CD4-positive, alpha-beta T cell treated with Interleukin-15 for 1 hour (primary cell): ENCODE results near the gene RHEB.

Source experiments
- DNase-seq: peaks from one replicate; pipeline ENCODE4 v3.0.0-alpha.2; 2020

Gene RHEB

DNA sequence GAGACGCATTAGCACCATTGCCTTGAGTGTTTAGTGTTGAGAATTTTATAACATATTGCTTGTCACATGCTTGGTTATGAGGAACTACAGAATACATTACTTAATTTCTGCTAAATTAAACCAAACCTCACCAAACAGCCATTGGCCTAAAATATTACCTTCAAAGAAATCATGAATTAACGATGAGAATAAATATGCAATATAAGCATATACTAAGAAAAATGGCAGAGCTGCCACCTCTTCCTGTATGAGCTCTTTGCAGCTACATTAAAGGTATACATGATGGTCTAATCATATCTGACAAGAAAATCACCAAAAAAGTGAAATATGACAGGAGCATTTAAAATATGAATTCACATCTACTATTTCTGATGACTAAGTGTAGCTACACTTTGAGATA lies 5.2 kb upstream of the RHEB start:
- DNase-seq, result no peak

DNA sequence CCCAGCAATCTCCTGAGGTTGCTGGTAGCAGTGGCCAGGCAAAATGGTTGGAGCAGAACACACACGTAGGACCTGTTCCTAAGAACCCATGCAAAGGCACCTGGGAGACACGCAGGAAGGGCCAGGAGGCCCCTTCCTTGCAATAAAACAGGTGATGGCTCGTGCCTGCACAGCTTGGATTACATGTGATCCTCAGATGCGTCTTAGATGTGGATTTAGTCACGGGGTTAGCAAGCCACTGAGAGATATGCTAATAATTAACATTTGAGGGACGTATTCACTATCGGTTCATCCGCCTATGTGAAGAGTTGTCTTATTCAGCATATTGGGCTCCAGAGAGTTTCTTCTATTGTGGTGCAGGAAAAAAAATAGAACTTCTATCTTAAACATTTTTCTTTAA lies 4.6 kb upstream of the RHEB start:
- no peak for DNase-seq

DNA sequence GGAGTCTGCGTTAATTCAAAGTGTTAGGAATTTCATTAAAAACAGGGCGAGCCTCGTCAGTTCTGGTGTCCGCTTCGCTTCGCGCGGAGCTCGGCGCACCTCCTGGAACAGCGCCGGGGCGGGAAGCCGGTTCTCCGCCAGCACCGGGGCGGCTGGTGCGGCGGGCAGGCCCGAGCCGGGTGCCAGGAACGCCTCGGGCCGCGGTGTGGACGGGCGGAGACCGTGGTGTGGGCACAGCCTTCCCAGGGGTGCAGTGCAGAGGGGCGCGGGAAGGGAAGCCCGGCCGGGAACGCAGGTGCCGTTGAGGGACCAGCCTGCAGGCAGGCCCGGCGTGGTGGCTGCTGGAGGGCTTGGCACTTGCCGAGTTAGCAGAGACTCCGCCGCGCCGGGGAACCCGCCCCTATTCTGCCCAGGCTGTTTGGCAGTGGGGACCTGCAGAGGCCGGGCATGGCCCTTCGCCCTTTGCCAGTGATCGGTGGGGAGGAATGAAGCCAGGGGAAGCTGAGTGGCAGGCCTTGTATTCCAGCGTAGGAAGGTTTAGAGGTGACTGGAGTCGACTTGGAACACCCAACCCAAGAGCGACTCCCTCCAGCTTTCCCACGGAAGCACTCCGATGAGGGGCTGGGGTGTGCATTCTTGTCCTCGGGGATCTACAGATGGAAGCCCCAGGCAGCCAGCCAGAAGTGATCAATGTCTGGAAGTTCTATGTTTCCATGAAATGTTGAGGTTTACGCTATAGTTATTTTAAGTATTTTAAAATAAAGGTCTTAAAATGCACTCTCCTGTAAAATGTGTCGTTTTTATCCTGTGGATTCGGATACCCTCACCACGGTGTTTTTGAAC lies 945 bp upstream of the RHEB start:
- no peak for DNase-seq

DNA sequence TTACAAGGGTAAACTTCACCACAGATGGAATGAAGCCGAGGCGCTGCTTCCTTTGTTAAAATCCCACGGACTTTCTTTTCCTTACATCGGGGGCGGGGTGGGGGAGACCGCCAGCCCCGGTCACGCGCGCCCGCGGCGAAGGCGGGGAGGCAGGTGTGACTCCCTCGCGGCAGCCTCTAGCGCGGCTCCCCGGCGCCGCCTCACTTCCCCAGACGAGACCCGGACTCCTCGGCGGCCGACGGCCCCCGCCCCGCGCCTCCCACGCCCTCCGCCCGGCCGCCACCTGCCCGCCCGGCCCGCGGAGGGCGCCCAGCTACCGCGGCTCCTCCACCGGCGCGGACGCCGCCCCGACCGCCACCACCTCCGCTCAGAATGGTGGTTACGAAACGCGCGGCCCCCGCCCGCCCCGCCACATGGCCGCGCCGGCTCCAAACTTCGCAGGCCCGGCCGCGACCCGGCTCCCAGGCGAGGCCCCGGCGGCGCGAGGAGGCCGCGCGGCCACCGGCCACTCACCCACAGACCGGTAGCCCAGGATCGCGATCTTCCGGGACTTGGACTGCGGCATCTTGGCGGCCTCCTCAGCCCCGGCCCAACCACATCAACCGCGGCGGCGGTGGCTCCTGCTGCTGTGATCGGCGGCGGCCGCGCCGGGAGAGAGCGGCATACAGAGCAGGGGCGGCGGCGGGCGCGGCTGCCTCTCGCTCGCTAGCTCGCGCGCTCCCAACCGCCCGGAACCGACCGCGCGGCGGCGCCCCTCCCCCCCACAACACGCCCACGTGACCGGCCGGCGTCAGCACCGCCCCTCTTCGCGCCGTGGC lies 539 bp downstream of the RHEB start:
- DNase-seq, result peak; percentile 69

DNA sequence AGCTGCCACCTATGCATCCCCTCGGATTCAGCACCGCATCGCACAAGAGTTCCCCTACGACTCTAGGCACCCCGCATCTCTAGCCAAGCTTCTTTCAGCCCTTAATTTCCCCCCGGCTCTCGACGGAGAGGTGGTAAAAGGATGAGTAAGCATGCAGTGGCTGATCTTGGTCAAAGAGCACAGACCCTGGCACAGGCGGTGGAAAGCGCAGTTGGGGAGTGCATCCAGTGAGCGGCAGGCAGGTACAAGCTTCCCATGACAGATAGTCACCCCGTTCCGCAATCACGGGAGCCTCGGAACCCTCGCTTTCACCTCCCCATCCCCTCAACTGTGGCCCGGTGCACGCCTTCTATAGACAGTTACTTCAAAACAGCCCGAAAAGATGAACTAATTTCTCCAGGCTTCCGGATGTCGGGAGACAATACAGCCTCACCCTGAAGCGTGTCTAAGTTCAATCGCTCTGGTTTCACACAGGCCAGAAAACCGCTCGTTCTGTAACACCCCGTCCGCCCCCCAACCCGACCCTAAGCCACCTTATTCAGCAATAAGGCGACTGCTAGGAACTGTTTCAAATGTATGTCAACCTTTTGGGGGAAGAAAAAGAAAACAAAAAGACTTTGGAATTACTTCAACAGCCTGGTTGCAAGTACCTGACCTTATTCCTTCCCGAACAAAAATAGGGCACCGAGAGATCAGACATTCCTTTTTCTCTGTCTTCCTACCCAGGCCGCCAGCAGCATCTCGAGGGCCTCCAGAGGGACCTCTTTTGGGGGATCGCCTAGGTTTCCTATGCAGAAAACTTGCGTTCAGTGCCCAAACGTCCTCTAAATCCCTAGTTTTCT lies 1.4 kb downstream of the RHEB start:
- DNase-seq, result peak; percentile 42

DNA sequence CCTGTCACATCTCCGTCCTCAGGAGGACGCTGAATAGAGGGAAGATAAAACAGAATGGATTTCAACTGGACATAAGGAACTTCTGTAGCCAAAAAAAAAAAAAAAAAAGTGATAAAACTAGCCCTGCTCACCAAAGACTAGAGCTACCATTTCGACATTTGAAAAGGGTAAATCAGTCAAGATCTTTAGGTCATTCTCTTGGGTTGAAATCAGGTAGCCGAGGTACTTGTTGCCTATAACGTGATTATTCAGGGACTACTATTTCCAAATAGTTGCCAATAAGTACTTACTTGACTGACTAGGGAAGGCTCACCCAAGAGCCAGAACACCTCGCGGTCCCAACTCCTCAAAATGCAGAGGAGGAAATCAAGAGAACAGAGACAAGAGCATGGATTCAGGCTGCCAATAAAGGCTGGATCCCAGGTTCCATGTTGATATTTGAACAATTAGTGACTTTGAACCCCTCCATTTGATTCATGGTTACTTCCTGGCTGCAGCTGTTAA lies 2.0 kb downstream of the RHEB start:
- no peak for DNase-seq

DNA sequence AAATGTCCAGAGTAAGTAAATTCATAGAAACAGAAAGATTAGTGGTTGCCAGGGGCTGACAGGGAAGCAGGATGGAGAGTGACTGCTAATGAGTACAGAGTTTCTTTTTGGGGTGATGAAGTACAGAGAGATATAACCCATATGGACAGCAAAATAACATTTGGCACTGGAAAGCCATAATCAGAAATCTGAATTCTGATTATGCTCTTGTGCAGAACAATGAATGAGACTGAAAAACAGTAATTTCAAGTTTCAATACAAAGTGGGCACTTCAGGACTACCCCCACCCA lies 4.5 kb downstream of the RHEB start:
- DNase-seq, result no peak

DNA sequence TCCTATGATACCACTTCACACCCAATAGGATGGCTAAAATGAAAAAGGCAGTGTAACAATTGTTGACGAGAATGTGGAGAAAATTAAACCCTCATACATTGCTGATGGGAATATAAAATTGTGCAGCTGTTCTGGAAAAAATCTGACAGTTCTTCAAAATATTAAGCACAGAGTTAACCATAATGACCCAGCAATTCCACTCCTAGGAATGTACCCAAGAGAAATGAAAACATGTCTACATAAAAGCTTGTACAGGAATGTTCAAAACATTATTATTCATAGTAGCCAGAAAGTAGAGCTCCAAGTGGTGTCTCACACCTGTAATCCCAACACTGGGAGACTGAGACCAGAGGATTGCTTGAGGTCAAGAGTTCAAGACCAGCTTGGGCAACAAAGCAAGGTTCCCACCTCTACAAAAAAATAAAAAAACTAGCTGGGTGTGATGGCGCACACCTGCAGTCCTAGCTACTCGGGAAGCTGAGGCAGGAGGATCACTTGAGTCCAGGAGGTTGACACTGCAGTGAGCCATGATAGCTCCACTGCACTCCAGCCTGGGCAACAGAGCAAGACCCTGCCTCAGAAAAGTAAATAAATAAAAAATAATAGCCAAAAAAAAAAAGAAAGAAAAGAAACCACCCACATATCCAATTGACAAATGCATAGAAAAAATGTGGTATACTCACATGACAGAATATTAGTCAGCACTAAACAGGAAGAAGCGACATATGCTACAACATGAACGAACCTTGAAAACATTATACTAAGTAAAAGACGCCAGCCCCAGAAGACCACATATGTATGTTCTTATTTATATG lies 5.0 kb downstream of the RHEB start:
- DNase-seq, result no peak

DNA sequence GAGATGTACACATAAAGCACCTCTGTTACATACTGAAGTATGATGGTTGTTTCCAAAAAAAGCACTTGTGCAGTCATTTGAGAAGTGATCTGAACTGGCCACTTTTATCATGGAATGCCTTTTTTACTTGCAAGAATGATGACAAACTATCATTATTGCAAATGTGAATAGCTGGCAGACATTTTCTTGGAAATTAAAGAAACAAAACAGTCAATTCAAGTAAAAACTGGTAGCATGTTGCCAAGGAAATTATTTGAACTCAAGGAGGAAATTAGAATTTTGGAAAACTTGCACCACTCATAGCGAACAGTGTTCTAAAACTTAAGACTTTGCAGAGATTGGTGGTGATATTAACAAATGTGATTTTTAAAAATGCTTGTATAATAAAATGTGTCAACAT lies 6.6 kb downstream of the RHEB start:
- no peak for DNase-seq

DNA sequence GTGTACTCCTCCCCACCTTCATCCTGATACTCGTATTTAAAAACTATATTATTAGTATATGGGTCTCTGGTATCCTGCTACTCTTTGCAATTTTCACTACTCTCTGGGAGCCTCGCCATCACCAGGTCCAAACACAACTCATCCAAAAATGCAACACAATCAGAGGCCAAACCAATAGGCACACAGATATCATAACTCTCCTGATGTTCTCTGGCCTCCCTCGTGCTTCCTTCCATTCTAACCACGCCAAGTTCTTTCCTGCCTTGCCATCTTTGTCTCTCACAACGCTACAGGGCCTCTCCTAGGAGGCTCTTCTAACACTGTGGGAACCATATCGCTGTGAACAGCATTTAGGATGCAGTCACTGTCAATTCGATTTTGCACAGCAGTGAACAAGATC lies 7.3 kb downstream of the RHEB start:
- DNase-seq, result no peak

DNA sequence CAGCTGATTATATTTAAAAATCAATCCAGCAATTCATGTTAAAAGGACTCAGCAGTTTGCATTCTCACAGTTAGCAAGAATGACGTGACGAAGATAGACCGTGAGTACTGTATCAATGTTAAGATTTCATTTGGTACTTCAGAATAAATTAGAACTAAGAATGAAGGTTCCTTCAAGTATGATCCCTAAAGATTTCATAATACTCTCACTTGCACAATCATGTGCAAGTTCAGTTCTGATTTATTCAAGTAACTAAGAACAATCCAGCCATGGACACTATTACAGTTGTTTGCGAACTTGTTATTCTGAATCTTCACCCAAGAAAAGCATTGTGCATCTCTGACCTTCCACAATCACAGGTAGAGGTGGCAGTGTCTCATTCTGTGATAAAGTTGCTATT lies 7.7 kb downstream of the RHEB start:
- no peak for DNase-seq

DNA sequence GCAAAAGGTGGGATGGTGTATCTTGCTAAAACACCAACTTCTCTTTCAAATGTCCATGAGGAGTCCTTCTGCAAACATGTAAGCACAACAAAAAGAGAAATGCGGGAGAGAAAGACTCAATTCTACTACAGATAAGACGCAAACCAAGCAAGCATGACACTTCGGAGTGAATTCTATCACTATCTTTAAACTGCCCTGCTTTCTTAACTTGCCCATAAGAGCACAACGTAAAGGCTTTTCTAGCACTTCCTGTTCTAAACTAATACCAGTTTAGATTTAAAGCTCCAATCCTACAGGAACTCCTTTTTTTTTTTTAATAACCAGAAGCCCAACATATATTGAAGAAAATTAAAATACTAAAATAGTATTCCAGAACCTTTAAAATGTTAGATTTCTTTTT lies 8.4 kb downstream of the RHEB start:
- DNase-seq, result no peak

DNA sequence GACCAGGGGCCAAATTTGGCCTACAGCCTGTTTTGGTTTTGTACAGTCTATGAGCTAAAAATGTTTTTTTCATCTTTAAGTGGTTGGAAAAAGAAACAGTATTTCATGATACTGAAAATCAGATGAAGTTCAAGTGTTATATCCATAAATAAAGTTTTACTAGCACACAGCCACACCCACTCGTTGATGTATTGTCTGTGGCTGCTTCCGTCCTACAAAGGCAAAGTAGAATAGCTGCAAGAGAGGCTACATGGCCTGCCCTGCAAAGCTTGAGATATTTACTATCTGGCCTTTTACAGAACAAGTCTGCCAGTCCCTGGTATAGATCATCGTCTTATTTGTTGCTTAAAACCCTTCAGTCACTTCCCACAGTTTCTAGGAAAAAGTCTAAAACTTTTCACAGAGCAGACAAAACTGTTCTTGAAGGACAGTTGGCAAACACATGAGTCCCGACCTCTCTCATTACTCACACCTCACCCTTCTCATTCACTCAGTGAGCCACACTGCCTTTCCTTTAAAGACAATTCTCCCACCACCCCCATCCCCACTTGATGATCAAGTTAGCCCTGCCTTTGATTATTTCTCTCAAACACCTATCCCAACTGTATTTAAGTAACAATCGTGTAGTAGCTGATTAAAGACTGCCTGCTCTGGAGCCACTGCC lies 9.9 kb downstream of the RHEB start:
- DNase-seq, result no peak

DNA sequence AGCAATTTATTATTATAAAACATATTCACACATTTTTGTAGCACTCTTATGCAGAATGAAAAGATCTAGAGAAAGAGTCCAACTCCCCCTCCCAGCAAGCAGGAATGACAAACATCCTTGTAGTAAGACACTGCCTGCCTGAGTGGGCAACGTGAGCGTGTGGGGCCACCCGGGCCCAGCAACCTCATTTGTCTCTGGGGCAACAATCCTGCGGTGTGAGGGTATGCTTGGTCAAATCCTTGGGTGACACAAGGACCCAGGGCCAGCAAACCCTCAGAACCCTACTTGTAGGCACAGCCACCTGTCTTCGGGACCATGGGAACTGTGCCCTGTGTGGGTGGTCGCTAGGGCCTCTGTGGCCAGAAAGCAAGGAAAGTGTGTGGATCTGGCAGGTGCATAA lies 10.7 kb downstream of the RHEB start:
- no peak for DNase-seq

DNA sequence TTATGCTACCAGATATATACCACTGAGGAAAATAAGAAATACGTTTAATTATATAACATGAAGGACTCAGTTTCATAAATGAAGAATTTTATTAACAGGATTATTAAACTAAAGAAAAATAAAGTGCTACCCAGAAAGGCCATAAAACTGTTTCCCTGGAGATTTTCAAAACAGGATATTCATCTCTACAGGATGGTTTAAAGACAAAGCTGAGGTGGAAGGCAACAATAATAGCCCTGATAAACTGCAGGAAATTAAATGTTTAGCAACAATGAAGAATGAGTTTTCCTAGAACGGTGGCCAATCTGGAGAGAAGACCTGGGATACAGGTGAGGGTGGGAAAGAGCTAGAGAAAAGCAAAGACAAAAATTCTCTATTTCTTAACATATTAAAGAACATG lies 11.9 kb downstream of the RHEB start:
- no peak for DNase-seq

DNA sequence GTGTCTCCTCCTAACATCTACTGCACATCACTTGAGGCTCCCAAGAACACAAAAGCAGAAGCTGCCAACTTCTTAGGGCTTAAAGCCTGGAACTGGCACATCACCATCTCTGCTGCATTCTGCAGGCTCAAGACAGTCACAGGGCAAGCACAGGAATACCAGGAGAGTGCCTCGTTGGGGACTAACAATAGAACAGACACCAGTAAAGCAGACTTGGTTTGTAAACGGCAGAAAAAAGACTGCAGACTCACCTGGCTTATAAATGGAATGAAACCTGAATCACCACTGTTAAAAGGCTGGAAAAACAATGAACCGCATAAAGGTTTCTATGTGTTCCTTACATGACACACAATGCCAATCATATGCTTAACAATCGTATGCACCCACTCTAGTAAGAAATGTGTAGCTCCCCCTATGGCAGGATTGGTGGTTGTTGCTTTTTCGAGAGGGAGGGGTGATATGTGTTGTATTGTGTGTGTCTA lies 12.8 kb downstream of the RHEB start:
- DNase-seq, result no peak

DNA sequence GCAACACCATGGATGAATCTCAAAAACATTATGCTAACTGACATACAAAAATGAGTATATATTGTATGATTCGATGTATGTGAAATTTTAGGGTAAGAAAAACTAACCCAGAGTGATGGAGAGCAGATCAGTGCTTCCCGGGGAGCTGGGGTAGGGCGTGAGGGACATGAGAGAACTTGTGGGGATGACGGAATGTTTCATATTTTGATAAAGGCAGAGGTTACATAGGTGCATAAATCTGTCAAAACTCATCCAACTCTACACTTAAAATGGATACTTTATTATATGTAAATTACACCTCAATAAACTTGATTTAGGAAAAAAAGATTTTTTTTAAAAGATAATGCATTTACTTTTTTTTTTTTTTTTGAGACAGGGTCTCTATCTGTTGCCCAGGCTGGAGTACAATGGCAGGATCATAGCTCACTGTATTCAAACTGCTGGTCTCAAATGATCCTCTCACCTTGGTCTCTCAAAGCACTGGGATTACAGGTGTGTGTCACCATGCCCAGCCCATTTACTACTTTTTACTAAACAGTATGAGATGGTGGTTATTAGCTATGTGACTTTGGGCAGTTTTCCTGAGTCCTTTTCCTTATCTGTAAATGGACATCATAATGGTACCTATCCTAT lies 13.7 kb downstream of the RHEB start:
- DNase-seq, result no peak

DNA sequence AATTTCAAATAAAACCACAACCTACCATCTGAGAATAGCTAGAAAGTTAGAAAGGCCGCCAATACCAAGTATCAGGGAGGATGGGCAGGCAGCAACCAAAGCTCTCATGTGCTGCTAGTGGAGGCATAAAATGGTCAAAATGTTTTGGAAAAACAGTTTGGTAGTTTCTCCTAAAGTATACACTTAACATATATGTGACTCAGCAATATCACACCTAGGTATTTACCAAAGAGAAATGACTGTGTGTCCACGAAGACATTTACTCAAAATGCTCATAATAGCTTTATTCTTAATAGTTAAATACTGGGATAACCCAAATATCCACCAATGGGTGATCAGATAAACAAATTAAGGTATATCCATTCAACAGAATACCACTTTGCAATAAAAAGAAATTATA lies 14.3 kb downstream of the RHEB start:
- no peak for DNase-seq

DNA sequence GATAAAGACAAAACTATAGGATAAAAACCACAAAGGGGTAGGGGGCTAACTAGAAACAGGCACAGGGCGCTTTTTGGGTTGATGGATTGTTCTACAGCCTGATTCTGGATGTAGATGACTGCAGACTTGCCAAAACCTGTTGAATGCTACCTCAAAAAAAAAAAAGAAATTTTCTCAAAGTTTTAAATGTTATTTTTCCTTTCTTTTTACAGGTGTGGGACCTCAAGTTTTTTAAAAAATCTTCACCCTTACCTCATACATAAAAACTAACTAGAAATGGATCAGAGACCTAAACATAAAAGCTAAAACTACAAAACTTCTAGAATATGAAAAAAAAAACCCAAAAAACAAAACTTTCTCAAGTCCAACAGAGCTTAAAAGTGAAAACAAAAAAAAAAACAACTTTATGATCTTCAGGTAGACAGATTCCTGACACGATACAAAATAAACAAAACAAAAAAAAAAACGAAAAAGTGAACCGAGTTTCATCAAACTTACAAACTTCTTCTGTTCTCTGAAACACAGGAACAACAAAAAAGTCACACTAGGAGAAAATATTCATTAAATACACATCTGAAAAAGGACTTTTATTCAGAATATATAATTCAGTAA lies 14.9 kb downstream of the RHEB start:
- DNase-seq, result no peak

DNA sequence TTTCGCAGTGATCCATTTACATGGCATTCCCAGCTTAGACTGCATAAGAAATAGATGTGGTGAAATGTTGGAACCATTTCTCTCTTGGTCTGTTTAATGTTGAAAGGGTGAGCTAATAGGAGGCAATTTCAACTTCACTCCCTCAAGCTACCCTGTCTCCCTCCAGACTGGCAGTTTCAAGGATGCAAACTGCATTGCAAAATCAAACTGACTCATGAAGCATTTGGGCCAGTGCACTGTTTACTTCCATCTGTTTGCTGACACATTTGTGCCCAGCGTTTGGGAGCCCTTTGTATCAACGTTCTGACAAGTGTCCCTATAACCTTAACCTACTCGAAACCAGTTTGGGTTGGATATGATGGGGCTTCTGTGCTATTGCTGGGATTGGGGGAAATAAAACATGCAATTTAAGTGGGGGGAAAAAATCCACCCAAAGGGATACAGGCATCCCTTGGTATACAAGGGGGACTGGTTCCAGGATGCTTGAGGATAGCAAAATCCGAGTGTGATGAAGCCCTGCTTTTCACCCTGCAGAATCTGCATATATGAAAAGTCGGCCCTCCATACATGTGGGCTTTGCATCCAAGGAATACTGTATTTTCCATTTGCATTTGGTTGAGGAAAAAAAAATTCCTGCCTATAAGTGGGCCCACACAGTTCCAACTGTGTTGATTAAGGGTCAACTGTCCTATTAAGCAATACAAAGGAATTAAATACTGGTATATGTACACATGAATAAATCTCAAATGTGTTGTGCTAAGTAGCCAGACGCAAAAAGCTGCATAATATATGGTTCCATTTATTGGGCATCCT lies 15.6 kb downstream of the RHEB start:
- DNase-seq, result no peak
